GM15510 (cell line): Measurements from ENCODE around the gene BAAT.

ENCODE experiments used
- POLR2A ChIP-seq: IDR thresholded peaks from 3 replicates; pipeline ENCODE4 v1.6.1; 2011; ENCODE audit warnings: borderline replicate concordance; ENCODE audit not compliant: insufficient read length; ENCODE audit errors: extremely low read depth

BAAT gene

GRCh38 chr9:101354143-101354764, 30.6 kb downstream of the BAAT start:
- no peak for TF ChIP-seq POLR2A

- TF ChIP-seq POLR2A = no peak
Observed at GRCh38 chr9:101353683-101354082, 31.1 kb downstream of the BAAT start.

- no peak for TF ChIP-seq POLR2A
Observed at GRCh38 chr9:101352892-101353463, 31.8 kb downstream of the BAAT start.

- no peak for TF ChIP-seq POLR2A
Observed at GRCh38 chr9:101350285-101350684, 34.5 kb downstream of the BAAT start.

- TF ChIP-seq POLR2A = no peak
Observed at GRCh38 chr9:101342595-101342994, 42.2 kb downstream of the BAAT start.

GRCh38 chr9:101341958-101342357, 42.8 kb downstream of the BAAT start:
- TF ChIP-seq POLR2A = no peak

- TF ChIP-seq POLR2A = no peak
Observed at GRCh38 chr9:101337237-101337636, 47.6 kb downstream of the BAAT start.

- TF ChIP-seq POLR2A = no peak
Observed at GRCh38 chr9:101336091-101336490, 48.7 kb downstream of the BAAT start.

- no peak for TF ChIP-seq POLR2A
Observed at GRCh38 chr9:101333926-101334702, 50.7 kb downstream of the BAAT start.

- no peak for TF ChIP-seq POLR2A
Observed at GRCh38 chr9:101333490-101333889, 51.3 kb downstream of the BAAT start.

GRCh38 chr9:101332362-101332761, 52.4 kb downstream of the BAAT start:
- TF ChIP-seq POLR2A = no peak

GRCh38 chr9:101326501-101326900, 58.3 kb downstream of the BAAT start:
- TF ChIP-seq POLR2A = no peak

- TF ChIP-seq POLR2A = no peak
Observed at GRCh38 chr9:101326035-101326434, 58.8 kb downstream of the BAAT start.

GRCh38 chr9:101325053-101325452, 59.8 kb downstream of the BAAT start:
- no peak for TF ChIP-seq POLR2A

- no peak for TF ChIP-seq POLR2A
Observed at GRCh38 chr9:101324245-101324804, 60.5 kb downstream of the BAAT start.
